ENCODE results near the gene TBC1D7.

Gene TBC1D7

GRCh38 chr6:13267142-13267651 lies 61.1 kb downstream of the TBC1D7 start:
- DNase-seq = no peak

GRCh38 chr6:13263669-13264068 lies 64.7 kb downstream of the TBC1D7 start:
- DNase-seq = no peak

- no peak for DNase-seq
These were observed 65.8 kb downstream of the TBC1D7 start for GRCh38 chr6:13262302-13263230.

- DNase-seq = no peak
These were observed 66.8 kb downstream of the TBC1D7 start for GRCh38 chr6:13261464-13261994.

GRCh38 chr6:13260831-13261230 lies 67.5 kb downstream of the TBC1D7 start:
- DNase-seq = no peak

- DNase-seq = no peak
These were observed 68.2 kb downstream of the TBC1D7 start for GRCh38 chr6:13260101-13260598.

- DNase-seq = no peak
These were observed 68.9 kb downstream of the TBC1D7 start for GRCh38 chr6:13259393-13259792.

GRCh38 chr6:13256266-13257001 lies 71.9 kb downstream of the TBC1D7 start:
- DNase-seq = no peak

Data from NCI-H1105 treated with DMSO at 0.1 percent for 48 hours (cell line).